ENCODE results near the gene ZFYVE9. TPM values are rescaled to one million over a fixed set of nuclear protein-coding genes. Genes with fewer than 3 reads are reported as not detected.

ZFYVE9 gene
- total RNA-seq, 1 experiment from 2014 or later: 28.4 TPM

- H4K20me1 ChIP-seq (ENCODE audit: control insufficient read depth, insufficient read depth, insufficient read length): no peaks in the 10 kb centered on the region
- H2AFZ ChIP-seq (ENCODE audit: low read length): no peak overlapping the region
- no peak overlapping the region for H4K8ac ChIP-seq (replicated peaks; ENCODE audit: insufficient read length, low read depth, low read length)
- no peak overlapping the region for H3K18ac ChIP-seq (ENCODE audit: insufficient read length, low read depth, low read length)
- no peak overlapping the region for H2BK12ac ChIP-seq (ENCODE audit: insufficient read length, low read depth, low read length)
- no peaks in the 10 kb centered on the region for H3K9me3 ChIP-seq (ENCODE audit: control insufficient read depth, low read depth, low read length)
- no peak overlapping the region for H3K27ac ChIP-seq (ENCODE audit: insufficient read length, low read depth, low read length)
- no peaks in the 10 kb centered on the region for H3K23me2 ChIP-seq (ENCODE audit: insufficient read length, low read depth, low read length, poor library complexity, severe bottlenecking)
- Mint-ChIP-seq H3K4me1 (peaks cover 6% of the 10 kb centered on the region in 2 experiments), H3K9me3 (no peaks in the 10 kb centered on the region), H3K4me3 (no peak overlapping the region), H3K27me3 (ENCODE audit: low read depth) (no peaks in the 10 kb centered on the region), H3K36me3 (ENCODE audit: insufficient read depth in 1 of 3, low read depth in 3 of 3) (peaks cover 0 to 10% (median 3%) of the 10 kb centered on the region in 3 experiments; a peak in 3 of 7 replicates), H3K27ac (no peak overlapping the region)
- no peak for DNase-seq
- H3T11ph ChIP-seq (ENCODE audit: low read length): no peak overlapping the region
- no peaks in the 10 kb centered on the region for H3K27me3 ChIP-seq (ENCODE audit: insufficient read depth, low read length)
- no peak overlapping the region for H4K91ac ChIP-seq (ENCODE audit: insufficient read length, low read depth, low read length)
- H4K5ac ChIP-seq (ENCODE audit: insufficient read length, low read depth, low read length): no peak overlapping the region
- H3K9ac ChIP-seq (ENCODE audit: extremely low read depth, insufficient read length, low read length): no peak overlapping the region
- H3K4me2 ChIP-seq (ENCODE audit: insufficient read depth, insufficient read length, low read length): no peak overlapping the region
- H3K14ac ChIP-seq (ENCODE audit: insufficient read depth, low read length): no peak overlapping the region
- no peak overlapping the region for H2AK5ac ChIP-seq (ENCODE audit: insufficient read length, low read length)
- no peak overlapping the region for H2BK20ac ChIP-seq (ENCODE audit: low read depth, low read length, poor library complexity, severe bottlenecking)
- no peak overlapping the region for H3K56ac ChIP-seq (ENCODE audit: insufficient read length, low read depth, low read length)
- H2BK5ac ChIP-seq (ENCODE audit: insufficient read length, low read length): no peak overlapping the region
- H2BK15ac ChIP-seq (ENCODE audit: low read depth, low read length): no peak overlapping the region
- no peaks in the 10 kb centered on the region for H3K79me1 ChIP-seq (ENCODE audit: insufficient read depth, low read depth, low read length, poor library complexity, severe bottlenecking)
- no peak overlapping the region for H3K4ac ChIP-seq (ENCODE audit: low read depth, low read length)
- no peak overlapping the region for H3K23ac ChIP-seq (ENCODE audit: insufficient read length, low read depth, low read length)
- no peak overlapping the region for H2BK120ac ChIP-seq (ENCODE audit: low read depth, low read length, poor library complexity, severe bottlenecking)
- no peaks in the 10 kb centered on the region for H3K79me2 ChIP-seq (ENCODE audit: insufficient read depth, low read length)
- H3K4me1 ChIP-seq (ENCODE audit: insufficient read depth, low read length): peaks cover 3% of the 10 kb centered on the region; the same call in 1 of the 2 replicates
- TF ChIP-seq, protein P1, sequence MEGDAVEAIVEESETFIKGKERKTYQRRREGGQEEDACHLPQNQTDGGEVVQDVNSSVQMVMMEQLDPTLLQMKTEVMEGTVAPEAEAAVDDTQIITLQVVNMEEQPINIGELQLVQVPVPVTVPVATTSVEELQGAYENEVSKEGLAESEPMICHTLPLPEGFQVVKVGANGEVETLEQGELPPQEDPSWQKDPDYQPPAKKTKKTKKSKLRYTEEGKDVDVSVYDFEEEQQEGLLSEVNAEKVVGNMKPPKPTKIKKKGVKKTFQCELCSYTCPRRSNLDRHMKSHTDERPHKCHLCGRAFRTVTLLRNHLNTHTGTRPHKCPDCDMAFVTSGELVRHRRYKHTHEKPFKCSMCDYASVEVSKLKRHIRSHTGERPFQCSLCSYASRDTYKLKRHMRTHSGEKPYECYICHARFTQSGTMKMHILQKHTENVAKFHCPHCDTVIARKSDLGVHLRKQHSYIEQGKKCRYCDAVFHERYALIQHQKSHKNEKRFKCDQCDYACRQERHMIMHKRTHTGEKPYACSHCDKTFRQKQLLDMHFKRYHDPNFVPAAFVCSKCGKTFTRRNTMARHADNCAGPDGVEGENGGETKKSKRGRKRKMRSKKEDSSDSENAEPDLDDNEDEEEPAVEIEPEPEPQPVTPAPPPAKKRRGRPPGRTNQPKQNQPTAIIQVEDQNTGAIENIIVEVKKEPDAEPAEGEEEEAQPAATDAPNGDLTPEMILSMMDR (conservative IDR thresholded peaks at IDR 0.05): no peak
- WGBS (ENCODE audit: extremely low coverage, insufficient read length, low lambda C conversion rate): no CpG with 5 or more reads among the region's 2 CpGs
These were observed 179.2 kb downstream of the ZFYVE9 start for GRCh38 chr1:52321061-52321460.
